Measurements from ENCODE around the gene GLB1L2. TPM values are rescaled to one million over a fixed set of nuclear protein-coding genes. Genes with fewer than 3 reads are reported as not detected.

The GLB1L2 gene
- total RNA-seq (2012; rRNA removed) = under 0.01 TPM in 2 replicates
- 0.13 and 0.26 TPM in 2 replicates for polyA plus RNA-seq (2012; rRNA removed)
- 0.02 and 0.15 TPM in 2 replicates for polyA plus RNA-seq (2012; cell fraction: cytosol; rRNA removed)
- 0.15 and 0.17 TPM in 2 replicates for polyA plus RNA-seq (2012; cell fraction: nucleus; rRNA removed; ENCODE audit: low replicate concordance)
- percentile 4 among the genes with signal in this experiment for Bru-seq, nascent RNA
- percentile 10 among the genes with signal in this experiment for BruChase-seq, experiment 1, labeled RNA remaining after a 6-hour chase
- BruChase-seq, experiment 2, labeled RNA remaining after a 2-hour chase = percentile 4 among the genes with signal in this experiment
- long read RNA-seq = 0 reads

GRCh38 chr11:134331354-134332188 is at the start of gene GLB1L2:
Gene GLB1L2, plus strand, starts transcription at chr11:134331988. Its CDS starts 74 bp downstream, at chr11:134332062.
- WGBS, 2 experiments (ENCODE audit: extremely low coverage in 2 of 2, insufficient read length in 1 of 2) = 7% methylated on average over 21 of the region's 80 CpGs; no CpG with 5 or more reads in 1 of the 2 experiments
- no peak within 1 kb of the TSS for H3K9ac ChIP-seq (ENCODE audit: low read depth, low read length)
- TF ChIP-seq MAZ (IDR thresholded peaks at IDR 0.05; ENCODE audit: borderline replicate concordance, low read depth, low read length) = no peak
- TF ChIP-seq CTCF (conservative IDR thresholded peaks at IDR 0.05; ENCODE audit: low read depth, low read length) = no peak
- TF ChIP-seq BHLHE40 (IDR thresholded peaks at IDR 0.05; ENCODE audit: low read depth, low read length) = no peak
- TF ChIP-seq ELK1 (IDR thresholded peaks at IDR 0.05; ENCODE audit: borderline replicate concordance, low read depth, low read length) = no peak
- no peak within 1 kb of the TSS for H4K5ac ChIP-seq (ENCODE audit: low read depth, low read length)
- ChIA-PET POLR2A (ENCODE audit: unreplicated experiment) (no interaction called here), CTCF (no interaction called here)
- no peak within 1 kb of the TSS for H2BK15ac ChIP-seq (ENCODE audit: low read depth, low read length)
- H3K56ac ChIP-seq (ENCODE audit: extremely low read depth, insufficient read depth, low read length) = no peak within 1 kb of the TSS
- no peak within 1 kb of the TSS for H2BK120ac ChIP-seq (ENCODE audit: low read depth, low read length)
- in situ Hi-C loops (cut with MboI; ENCODE audit: low sequenced_read_pairs) (no loop called here), dilution Hi-C loops (cut with HindIII; ENCODE audit: low sequenced_read_pairs, unreplicated experiment) (no loop called here), intact Hi-C loops (cut with micrococcal nuclease) (no loop called here)
- no peaks in the 10 kb centered on the region for H3K9me3 ChIP-seq (ENCODE audit: control insufficient read depth, insufficient read depth, low read length)
- no peak within 1 kb of the TSS for H3K14ac ChIP-seq (replicated peaks; ENCODE audit: low read depth, low read length)
- H3K18ac ChIP-seq (ENCODE audit: low read depth, low read length) = no peak within 1 kb of the TSS
- H3K27ac ChIP-seq (ENCODE audit: insufficient read depth, low read length) = no peak within 1 kb of the TSS
- H4K91ac ChIP-seq (ENCODE audit: insufficient read depth, low read depth, low read length) = no peak within 1 kb of the TSS
- peak within 1 kb of the TSS; percentile 65 for H2AFZ ChIP-seq (replicated peaks; ENCODE audit: low read length, poor library complexity)
- H3K9me1 ChIP-seq (ENCODE audit: insufficient read depth, low read length) = no peaks in the 10 kb centered on the region
- H2AK5ac ChIP-seq (ENCODE audit: low read depth, low read length) = no peak within 1 kb of the TSS
- peak within 1 kb of the TSS; percentile 47 for H3K4me2 ChIP-seq (ENCODE audit: low read depth, low read length)
- H3K79me1 ChIP-seq (ENCODE audit: low read depth in 1 of 2, low read length in 2 of 2) = no peaks in the 10 kb centered on the region
- H3K4me1 ChIP-seq (ENCODE audit: control insufficient read depth, insufficient read depth, low read length) = no peaks in the 10 kb centered on the region
- ATAC-seq (ENCODE audit: low read depth) (peak; percentile 95), DNase-seq (no peak)
- no peak within 1 kb of the TSS for H2BK5ac ChIP-seq (ENCODE audit: low read depth, low read length, poor library complexity, severe bottlenecking)
- BruUV-seq (replicated peaks) = no TSS peak
- no peaks in the 10 kb centered on the region for H3K36me3 ChIP-seq (ENCODE audit: control insufficient read depth, insufficient read depth, low read length)
- H3K27me3 ChIP-seq (ENCODE audit: control insufficient read depth, insufficient read depth, low read length) = peaks cover 14% of the 10 kb centered on the region
- no peak within 1 kb of the TSS for H2BK20ac ChIP-seq (ENCODE audit: low read depth, low read length)
- H3K4ac ChIP-seq (ENCODE audit: low read depth, low read length) = no peak within 1 kb of the TSS
- no peaks in the 10 kb centered on the region for H4K20me1 ChIP-seq (ENCODE audit: insufficient read depth, low read length)
- no peak within 1 kb of the TSS for H4K8ac ChIP-seq (ENCODE audit: low read depth in 2 of 2, low read length in 2 of 2)
- H2AK9ac ChIP-seq (replicated peaks; ENCODE audit: low read depth, low read length, poor library complexity) = no peak within 1 kb of the TSS
- H3K23ac ChIP-seq (ENCODE audit: low read depth, low read length) = no peak within 1 kb of the TSS
- peak within 1 kb of the TSS; percentile 18; the same call in 1 of the 2 replicates for H3K4me3 ChIP-seq (ENCODE audit: insufficient read depth, low read depth, low read length)
